Erythroblast (primary cell): Measurements from ENCODE around the gene TUFM.
"Not testable (repeated sequence)": the region's sequence is repeated elsewhere in the genome, so short reads cannot be mapped to it uniquely, and the experiment has no call there.

ENCODE experiments used
- DNase-seq, 2 experiments: peaks; one replicate each; lab custom pipeline; 2025; lab: John Stamatoyannopoulos, UW
- GATA1 ChIP-seq: IDR thresholded peaks from 2 replicates; pipeline ENCODE4 v1.6.1; 2011; ENCODE audit warnings: low read depth, mild to moderate bottlenecking, control low read depth, low read length, moderate library complexity
- POLR2A ChIP-seq: IDR thresholded peaks from 2 replicates; pipeline ENCODE4 v1.6.1; 2011; ENCODE audit warnings: mild to moderate bottlenecking, low read length

The TUFM gene

GRCh38 chr16:28821874-28822519 is 24.2 kb downstream of the TUFM start:
- TF ChIP-seq POLR2A, result no peak
- TF ChIP-seq GATA1, result no peak

DNA sequence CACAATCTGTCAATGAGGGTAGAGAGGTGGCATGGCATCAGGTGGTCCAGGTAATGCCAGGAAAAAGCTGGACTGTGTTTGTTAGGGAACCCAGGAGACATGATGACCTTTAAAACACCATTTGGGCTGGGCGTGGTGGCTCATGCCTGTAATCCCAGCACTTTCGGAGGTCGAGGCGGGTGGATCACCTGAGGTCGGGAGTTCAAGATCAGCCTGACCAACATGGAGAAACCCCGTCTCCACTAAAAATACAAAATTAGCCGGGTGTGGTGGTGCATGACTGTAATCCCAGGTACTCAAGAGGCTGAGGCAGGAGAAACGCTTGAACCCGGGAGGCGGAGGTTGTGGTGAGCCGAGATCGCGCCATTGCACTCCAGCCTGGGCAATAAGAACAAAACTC is 25.6 kb downstream of the TUFM start:
- DNase-seq, result not testable (repeated sequence)

More at GRCh38 chr16:28821874-28822519, 24.2 kb downstream of the TUFM start:
- DNase-seq, result no peak

DNA sequence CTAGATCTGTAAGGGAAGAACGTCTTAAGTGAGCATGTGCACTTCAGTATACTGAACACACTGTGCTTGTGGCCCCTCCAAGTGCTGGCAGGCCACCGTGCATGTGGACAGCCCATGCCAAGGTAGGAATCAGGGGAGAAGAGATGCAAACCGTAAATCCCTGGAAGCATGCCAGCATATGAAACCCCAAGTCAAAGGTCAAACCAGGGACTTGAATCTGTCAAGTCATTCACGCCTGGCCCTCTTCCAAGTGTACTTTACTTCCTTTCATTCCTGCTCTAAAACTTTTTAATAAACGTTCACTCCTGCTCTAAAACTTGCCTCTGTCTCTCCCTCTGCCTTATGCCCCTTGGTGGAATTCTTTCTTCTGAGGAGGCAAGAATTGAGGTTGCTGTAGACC is 26.1 kb downstream of the TUFM start:
- no peak for TF ChIP-seq GATA1
- TF ChIP-seq POLR2A, result no peak
- DNase-seq, result peak; percentile 80

GRCh38 chr16:28807445-28808120 is 38.6 kb downstream of the TUFM start:
- not testable (repeated sequence) for DNase-seq

DNA sequence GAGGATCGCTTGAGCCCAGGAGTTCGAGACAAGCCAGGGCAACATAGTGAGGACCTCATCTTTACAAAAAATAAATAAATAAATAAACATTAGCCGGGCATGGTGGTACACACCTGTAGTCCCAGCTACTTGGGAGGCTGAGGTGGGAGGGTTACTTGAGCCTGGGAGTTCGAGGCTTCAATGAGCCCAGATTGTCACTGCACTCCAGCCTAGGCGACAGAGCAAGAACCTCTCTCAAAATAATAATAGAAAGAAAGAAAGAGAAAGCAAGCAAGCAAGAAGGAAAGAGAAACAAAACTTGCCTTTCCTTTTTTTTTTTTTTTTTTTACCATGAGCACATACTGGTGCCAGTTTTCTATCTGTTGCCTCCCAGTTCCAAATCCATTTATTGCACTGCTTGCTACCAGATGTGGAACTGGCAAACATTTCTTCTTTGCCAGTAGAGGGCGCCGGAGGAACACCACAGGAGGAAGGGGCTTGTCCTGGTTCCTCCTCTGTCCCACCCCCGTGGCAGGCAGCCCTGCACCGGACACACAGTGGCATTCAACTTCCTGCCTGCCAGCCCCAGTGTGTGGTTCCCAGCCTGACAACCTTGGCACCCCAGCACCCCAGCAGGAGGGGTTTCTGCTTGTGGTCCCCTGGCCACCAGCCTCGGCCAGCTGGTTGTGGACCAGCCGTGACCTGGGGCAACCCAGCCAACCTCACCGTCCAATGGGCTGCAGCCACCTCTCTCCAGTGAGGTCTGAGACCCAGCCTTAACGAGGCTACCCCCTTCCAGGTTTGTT is 43.7 kb downstream of the TUFM start:
- DNase-seq, result peak; percentile 69 to 78
